Transverse colon (tissue), 4 donors: ENCODE measurements around the gene PXN. TPM values are rescaled to one million over a fixed set of nuclear protein-coding genes. Genes with fewer than 3 reads are reported as not detected.
"Not testable (repeated sequence)": the region's sequence is repeated elsewhere in the genome, so short reads cannot be mapped to it uniquely, and the experiment has no call there.

Experiments
- DNase-seq: peaks from one replicate; pipeline ENCODE4 v3.0.0-alpha.2; 2019
- H3K27ac ChIP-seq, 4 donors: fragments of 200-600 bp; sonication (generic); 2 replicates each; pipeline ENCODE4 v1.5.1; 2016 to 2018; ENCODE audit warnings: inconsistent platforms in 4 of 4
- H3K27me3 ChIP-seq: fragments of 200-600 bp; sonication (generic); 2 replicates; pipeline ENCODE4 v1.5.1; 2017; ENCODE audit warnings: inconsistent platforms
- H3K36me3 ChIP-seq, 4 donors: fragments of 200-600 bp; sonication (generic); 2 replicates each; pipeline ENCODE4 v1.5.1; 2017 to 2019; ENCODE audit warnings: inconsistent platforms in 4 of 4
- H3K4me1 ChIP-seq, 4 donors: fragments of 200-600 bp; sonication (generic); 2 replicates each; pipeline ENCODE4 v1.5.1; 2017 to 2020; ENCODE audit warnings: inconsistent platforms in 4 of 4
- H3K4me3 ChIP-seq, 4 donors: fragments of 200-600 bp; sonication (generic); 1 replicate in 1 of 4; 2 replicates in 3 of 4; pipeline versions ENCODE4 v1.5.1 to v1.6.1; 2017 to 2019; ENCODE audit warnings: inconsistent platforms in 4 of 4
- H3K9me3 ChIP-seq, 2 donors: fragments of 200-600 bp; sonication (generic); 2 replicates each; pipeline ENCODE4 v1.5.1; 2017 to 2019; ENCODE audit warnings: inconsistent platforms in 2 of 2
- CTCF ChIP-seq, 5 experiments: fragments of 200-600 bp in 3 of 5; fragments of 450-650 bp in 2 of 5; sonication (generic) in 3 of 5; IDR thresholded peaks; 1 replicate in 2 of 5; 2 replicates in 3 of 5; pipeline ENCODE4 v1.5.1; 2016 to 2017; ENCODE audit warnings: antibody characterized with exemption in 5 of 5, inconsistent platforms in 3 of 5, mild to moderate bottlenecking in 2 of 5, moderate library complexity in 1 of 5
- EP300 ChIP-seq: sonication (generic); formaldehyde crosslinking; IDR thresholded peaks from one replicate; pipeline ENCODE4 v1.6.1; 2017; ENCODE audit warnings: antibody characterized with exemption, low read depth
- POLR2A ChIP-seq: fragments of 450-650 bp; IDR thresholded peaks from one replicate; pipeline ENCODE4 v1.6.1; 2016; ENCODE audit warnings: antibody characterized with exemption, mild to moderate bottlenecking, moderate library complexity
- POLR2AphosphoS5 ChIP-seq, 3 donors: sonication (generic); formaldehyde crosslinking; IDR thresholded peaks; one replicate each; pipeline ENCODE4 v1.6.1; 2016; ENCODE audit warnings: antibody characterized with exemption in 3 of 3
- whole genome bisulfite sequencing, 2 donors: methylation state at CpG; one replicate each; pipeline ENCODE4 v1.1.5; 2018; ENCODE audit warnings: low coverage in 1 of 2; 5-methylcytosine and 5-hydroxymethylcytosine counted together
- in situ Hi-C, 4 donors: fragments of 200-750 bp; cut with MboI; loops; one replicate each; pipeline versions ENCODE4 v1.15.0 to v1.15.1; 2017; ENCODE audit warnings: low sequenced_read_pairs in 3 of 4, low pct_ligation_motif_present in 1 of 4, low pct_unique_long_range_greater_than_20kb in 1 of 4
- intact Hi-C: fragments of 100-400 bp; cut with DNase I; formaldehyde crosslinking; loops from one replicate; pipeline ENCODE4 v1.15.1; 2023; ENCODE audit warnings: low total_unique reads
- total RNA-seq, 4 donors: library from RNA; depleted of rRNA; stranded (reverse); fragments of >200 nt; gene quantifications; one replicate each; pipeline ENCODE4 v1.1.0, GENCODE V29; 2016

PXN gene
- total RNA-seq, 4 donors from 2014 or later, result 101 to 328 (median 198) TPM

- DNase-seq, result no peak
- TF ChIP-seq POLR2AphosphoS5 (IDR thresholded peaks at IDR 0.05) (no peak), EP300 (no peak), CTCF (IDR thresholded peaks at IDR 0.05) (no peak), POLR2A (no peak)
- intact Hi-C loops (no loop called here), in situ Hi-C loops (no loop called here)
- Histone ChIP-seq H3K4me1 (peaks cover 34 to 85% (median 70%) of the 10 kb centered on the region in 4 donors), H3K4me3 (no peak overlapping the region), H3K9me3 (no peaks in the 10 kb centered on the region), H3K36me3 (no peaks in the 10 kb centered on the region), H3K27ac (peak overlapping the region; percentile 22 to 90 (median 40)), H3K27me3 (no peaks in the 10 kb centered on the region)
- WGBS, 2 donors, result 92 to 100% methylated on average over 1 to 2 of the region's 2 CpGs
These were observed 25.6 kb downstream of the PXN start for GRCh38 chr12:120239776-120240494.

- in situ Hi-C loops, result no loop called here
- Histone ChIP-seq H3K9me3 (no peaks in the 10 kb centered on the region), H3K27ac (peak overlapping the region; percentile 88 to 92 (median 90)), H3K4me3 (no peak overlapping the region), H3K27me3 (no peaks in the 10 kb centered on the region), H3K36me3 (no peaks in the 10 kb centered on the region), H3K4me1 (peaks cover 34 to 92% (median 79%) of the 10 kb centered on the region in 4 donors)
- 69% methylated on average over 12 of the region's 12 CpGs; no CpG with 5 or more reads in 1 of the 2 donors for WGBS, 2 donors
- TF ChIP-seq CTCF (IDR thresholded peaks at IDR 0.05), result no peak
- no peak for TF ChIP-seq POLR2A
- no peak for TF ChIP-seq EP300
- no peak for TF ChIP-seq POLR2AphosphoS5 (IDR thresholded peaks at IDR 0.05)
- DNase-seq, result no peak
- intact Hi-C loops, result no loop called here
These were observed 26.6 kb downstream of the PXN start for GRCh38 chr12:120238839-120239445.

GRCh38 chr12:120238217-120238616, 27.3 kb downstream of the PXN start:
- H3K9me3 ChIP-seq, result no peaks in the 10 kb centered on the region
- H3K27me3 ChIP-seq, result no peaks in the 10 kb centered on the region
- intact Hi-C loops, result no loop called here
- H3K36me3 ChIP-seq, result no peaks in the 10 kb centered on the region
- peak overlapping the region; percentile 88 to 92 (median 90) for H3K27ac ChIP-seq
- in situ Hi-C loops, result no loop called here
- WGBS, 2 donors, result 75% methylated on average over 9 of the region's 9 CpGs; no CpG with 5 or more reads in 1 of the 2 donors
- no peak for TF ChIP-seq EP300
- no peak overlapping the region for H3K4me3 ChIP-seq
- H3K4me1 ChIP-seq, result peaks cover 39 to 99% (median 84%) of the 10 kb centered on the region in 4 donors
- no peak for DNase-seq

GRCh38 chr12:120237360-120238171, 28.0 kb downstream of the PXN start:
- in situ Hi-C loops (no loop called here), intact Hi-C loops (no loop called here)
- 70 to 100% methylated on average over 1 to 13 of the region's 13 CpGs for WGBS, 2 donors

GRCh38 chr12:120236809-120237208, 28.7 kb downstream of the PXN start:
- peak overlapping the region; percentile 88 to 92 (median 90) for H3K27ac ChIP-seq
- 89% methylated on average over 3 of the region's 3 CpGs; no CpG with 5 or more reads in 1 of the 2 donors for WGBS, 2 donors

More at GRCh38 chr12:120237360-120238171, 28.0 kb downstream of the PXN start:
- Histone ChIP-seq H3K4me1 (peaks cover 42 to 100% (median 89%) of the 10 kb centered on the region in 4 donors), H3K27me3 (no peaks in the 10 kb centered on the region), H3K36me3 (no peaks in the 10 kb centered on the region), H3K9me3 (no peaks in the 10 kb centered on the region), H3K27ac (peak overlapping the region; percentile 88 to 92 (median 90)), H3K4me3 (no peak overlapping the region)
- no peak for DNase-seq
- TF ChIP-seq POLR2AphosphoS5 (IDR thresholded peaks at IDR 0.05) (no peak), POLR2A (no peak), EP300 (no peak), CTCF (IDR thresholded peaks at IDR 0.05) (no peak)

More at GRCh38 chr12:120236809-120237208, 28.7 kb downstream of the PXN start:
- H3K9me3 ChIP-seq, H3K36me3 ChIP-seq, in situ Hi-C loops, intact Hi-C loops, H3K27me3 ChIP-seq, DNase-seq, H3K4me3 ChIP-seq: not testable (repeated sequence)
- H3K4me1 ChIP-seq, result peaks cover 43 to 100% (median 92%) of the 10 kb centered on the region in 4 donors
